Stimulated activated effector memory CD8-positive, alpha-beta T cell treated with anti-CD3 and anti-CD28 coated beads, Interleukin-12 subunit alpha, Interleukin-12 subunit beta, amount 100 ng/mL, for 72 hours (primary cell): ENCODE measurements around the gene ZNF280D.
A peak's percentile ranks its signal among the peaks of the same experiment; 100 is the strongest.

ENCODE experiments used
- ATAC-seq: fragments of 150-1000 bp; cut with Tn5 transposase; 2 replicates; pipeline ENCODE4 v1.10.0; 2021
- DNase-seq, 2 donors: peaks; one replicate each; pipeline ENCODE4 v3.0.0; 2021 to 2022; ENCODE audit warnings: low spot score in 2 of 2
- H3K27ac Mint-ChIP-seq: one replicate; pipeline ENCODE4 v1.8.0; 2022; ENCODE audit warnings: mild to moderate bottlenecking, mixed read lengths
- H3K36me3 Mint-ChIP-seq: one replicate; pipeline ENCODE4 v1.8.0; 2022; ENCODE audit warnings: mild to moderate bottlenecking, mixed read lengths
- H3K4me1 Mint-ChIP-seq: one replicate; pipeline ENCODE4 v1.8.0; 2022; ENCODE audit warnings: mixed read lengths
- H3K4me3 Mint-ChIP-seq: one replicate; pipeline ENCODE4 v1.8.0; 2022; ENCODE audit warnings: mild to moderate bottlenecking, mixed read lengths
- H3K9me3 Mint-ChIP-seq: one replicate; pipeline ENCODE4 v1.8.0; 2022; ENCODE audit warnings: mixed read lengths

ZNF280D gene

GRCh38 chr15:56653787-56654186, 79.5 kb downstream of the ZNF280D start:
- no peak for DNase-seq
- Mint-ChIP-seq H3K4me3 (no peak overlapping the region), H3K9me3 (no peaks in the 10 kb centered on the region), H3K27ac (no peak overlapping the region), H3K4me1 (no peaks in the 10 kb centered on the region), H3K36me3 (peaks cover 31% of the 10 kb centered on the region)
- no peak for ATAC-seq

- H3K36me3 Mint-ChIP-seq = peaks cover 29% of the 10 kb centered on the region
- ATAC-seq (no peak), DNase-seq (no peak)
- no peak overlapping the region for H3K4me3 Mint-ChIP-seq
- H3K4me1 Mint-ChIP-seq = no peaks in the 10 kb centered on the region
- H3K9me3 Mint-ChIP-seq = no peaks in the 10 kb centered on the region
- H3K27ac Mint-ChIP-seq = no peak overlapping the region
These were observed 80.2 kb downstream of the ZNF280D start for GRCh38 chr15:56653107-56653506.

- no peak overlapping the region for H3K27ac Mint-ChIP-seq
- H3K4me3 Mint-ChIP-seq = no peak overlapping the region
- ATAC-seq (no peak), DNase-seq (no peak)
- no peaks in the 10 kb centered on the region for H3K9me3 Mint-ChIP-seq
- H3K36me3 Mint-ChIP-seq = peaks cover 4% of the 10 kb centered on the region
- no peaks in the 10 kb centered on the region for H3K4me1 Mint-ChIP-seq
These were observed 85.0 kb downstream of the ZNF280D start for GRCh38 chr15:56648311-56648710.

- no peak overlapping the region for H3K27ac Mint-ChIP-seq
- H3K9me3 Mint-ChIP-seq = no peaks in the 10 kb centered on the region
- no peak for ATAC-seq
These were observed 92.8 kb downstream of the ZNF280D start for GRCh38 chr15:56640549-56640948.

GRCh38 chr15:56640127-56640526, 93.2 kb downstream of the ZNF280D start:
- Mint-ChIP-seq H3K9me3 (no peaks in the 10 kb centered on the region), H3K4me1 (no peaks in the 10 kb centered on the region), H3K27ac (no peak overlapping the region), H3K4me3 (no peak overlapping the region), H3K36me3 (no peaks in the 10 kb centered on the region)
- no peak for ATAC-seq
- DNase-seq = no peak

More at GRCh38 chr15:56640549-56640948, 92.8 kb downstream of the ZNF280D start:
- Mint-ChIP-seq H3K4me1 (no peaks in the 10 kb centered on the region), H3K36me3 (no peaks in the 10 kb centered on the region), H3K4me3 (no peak overlapping the region)
- DNase-seq = no peak

- no peak for DNase-seq
- H3K9me3 Mint-ChIP-seq = no peaks in the 10 kb centered on the region
- no peak overlapping the region for H3K4me3 Mint-ChIP-seq
- ATAC-seq = no peak
- no peaks in the 10 kb centered on the region for H3K4me1 Mint-ChIP-seq
- no peaks in the 10 kb centered on the region for H3K36me3 Mint-ChIP-seq
- no peak overlapping the region for H3K27ac Mint-ChIP-seq
These were observed 93.7 kb downstream of the ZNF280D start for GRCh38 chr15:56639631-56640030.

GRCh38 chr15:56631765-56632164, 101.5 kb downstream of the ZNF280D start:
- Mint-ChIP-seq H3K9me3 (no peaks in the 10 kb centered on the region), H3K36me3 (peaks cover 6% of the 10 kb centered on the region), H3K27ac (no peak overlapping the region), H3K4me3 (no peak overlapping the region), H3K4me1 (no peaks in the 10 kb centered on the region)
- DNase-seq (no peak), ATAC-seq (no peak)

- H3K36me3 Mint-ChIP-seq = peaks cover 6% of the 10 kb centered on the region
- no peaks in the 10 kb centered on the region for H3K9me3 Mint-ChIP-seq
- H3K4me1 Mint-ChIP-seq = no peaks in the 10 kb centered on the region
- no peak for ATAC-seq
- no peak overlapping the region for H3K27ac Mint-ChIP-seq
- H3K4me3 Mint-ChIP-seq = no peak overlapping the region
- DNase-seq = no peak
These were observed 104.3 kb downstream of the ZNF280D start for GRCh38 chr15:56628893-56629532.

- DNase-seq (no peak), ATAC-seq (no peak)
- Mint-ChIP-seq H3K27ac (no peak overlapping the region), H3K4me3 (no peak overlapping the region), H3K4me1 (no peaks in the 10 kb centered on the region), H3K9me3 (no peaks in the 10 kb centered on the region), H3K36me3 (no peaks in the 10 kb centered on the region)
These were observed 113.4 kb downstream of the ZNF280D start for GRCh38 chr15:56619887-56620286.

GRCh38 chr15:56617628-56618027, 115.7 kb downstream of the ZNF280D start:
- Mint-ChIP-seq H3K27ac (no peak overlapping the region), H3K36me3 (no peaks in the 10 kb centered on the region), H3K4me1 (no peaks in the 10 kb centered on the region), H3K9me3 (no peaks in the 10 kb centered on the region), H3K4me3 (no peak overlapping the region)
- ATAC-seq (no peak), DNase-seq (no peak)

- Mint-ChIP-seq H3K4me3 (no peak overlapping the region), H3K27ac (no peak overlapping the region), H3K9me3 (no peaks in the 10 kb centered on the region), H3K4me1 (no peaks in the 10 kb centered on the region), H3K36me3 (no peaks in the 10 kb centered on the region)
- ATAC-seq = no peak
- DNase-seq = no peak
These were observed 116.8 kb downstream of the ZNF280D start for GRCh38 chr15:56616551-56616950.

GRCh38 chr15:56613811-56614210, 119.5 kb downstream of the ZNF280D start:
- DNase-seq = no peak
- Mint-ChIP-seq H3K27ac (no peak overlapping the region), H3K4me3 (no peak overlapping the region), H3K36me3 (no peaks in the 10 kb centered on the region), H3K9me3 (no peaks in the 10 kb centered on the region), H3K4me1 (no peaks in the 10 kb centered on the region)
- no peak for ATAC-seq

GRCh38 chr15:56608993-56609392, 124.3 kb downstream of the ZNF280D start:
- DNase-seq (no peak), ATAC-seq (no peak)
- Mint-ChIP-seq H3K9me3 (no peaks in the 10 kb centered on the region), H3K36me3 (no peaks in the 10 kb centered on the region), H3K4me1 (peaks cover 11% of the 10 kb centered on the region), H3K27ac (no peak overlapping the region), H3K4me3 (no peak overlapping the region)

- ATAC-seq (peak; percentile 70), DNase-seq (no peak)
- no peaks in the 10 kb centered on the region for H3K36me3 Mint-ChIP-seq
- H3K27ac Mint-ChIP-seq = no peak overlapping the region
- no peak overlapping the region for H3K4me3 Mint-ChIP-seq
- H3K9me3 Mint-ChIP-seq = no peaks in the 10 kb centered on the region
- peaks cover 11% of the 10 kb centered on the region for H3K4me1 Mint-ChIP-seq
These were observed 125.0 kb downstream of the ZNF280D start for GRCh38 chr15:56608140-56608778.

GRCh38 chr15:56602253-56602652, 131.1 kb downstream of the ZNF280D start:
- Mint-ChIP-seq H3K27ac (no peak overlapping the region), H3K4me1 (no peaks in the 10 kb centered on the region), H3K36me3 (no peaks in the 10 kb centered on the region), H3K9me3 (peaks cover 9% of the 10 kb centered on the region), H3K4me3 (no peak overlapping the region)
- DNase-seq (no peak), ATAC-seq (no peak)

- Mint-ChIP-seq H3K4me3 (no peak overlapping the region), H3K27ac (no peak overlapping the region), H3K36me3 (no peaks in the 10 kb centered on the region), H3K4me1 (no peaks in the 10 kb centered on the region), H3K9me3 (peaks cover 9% of the 10 kb centered on the region)
- DNase-seq (no peak), ATAC-seq (no peak)
These were observed 132.9 kb downstream of the ZNF280D start for GRCh38 chr15:56600380-56600779.
